GM12872 (cell line): Measurements from ENCODE around the gene TRPM1.

Experiments used
- CTCF ChIP-seq: IDR thresholded peaks from 3 replicates; pipeline ENCODE4 v1.5.1; 2011; ENCODE audit warnings: low read depth, mild to moderate bottlenecking, low read length, moderate library complexity; ENCODE audit not compliant: insufficient read depth

Gene TRPM1

GRCh38 chr15:31013863-31014607 is 87.5 kb downstream of the TRPM1 start:
- no peak for TF ChIP-seq CTCF

- TF ChIP-seq CTCF: no peak
These were observed 89.1 kb downstream of the TRPM1 start for GRCh38 chr15:31012455-31012854.

GRCh38 chr15:31010036-31010435 is 91.5 kb downstream of the TRPM1 start:
- no peak for TF ChIP-seq CTCF

GRCh38 chr15:31005660-31006059 is 95.9 kb downstream of the TRPM1 start:
- TF ChIP-seq CTCF: no peak

GRCh38 chr15:31004220-31004733 is 97.2 kb downstream of the TRPM1 start:
- TF ChIP-seq CTCF: no peak

- TF ChIP-seq CTCF: no peak
These were observed 99.8 kb downstream of the TRPM1 start for GRCh38 chr15:31001702-31002101.

GRCh38 chr15:30999729-31000128 is 101.8 kb downstream of the TRPM1 start:
- no peak for TF ChIP-seq CTCF

- TF ChIP-seq CTCF: no peak
These were observed 104.3 kb downstream of the TRPM1 start for GRCh38 chr15:30997270-30997669.
